ENCODE results near the gene NRDC. TPM values are rescaled to one million over a fixed set of nuclear protein-coding genes. Genes with fewer than 3 reads are reported as not detected.

The NRDC gene
- total RNA-seq, 4 donors from 2014 or later = 63.4 to 116 (median 87.1) TPM

GRCh38 chr1:51850420-51851223, 27.9 kb downstream of the NRDC start:
- no peak overlapping the region for H3K27ac ChIP-seq
- H3K36me3 ChIP-seq = peaks cover 0 to 5% (median 0%) of the 10 kb centered on the region in 4 donors
- H3K4me3 ChIP-seq = no peak overlapping the region
- in situ Hi-C loops (cut with MboI; ENCODE audit: low pct_ligation_motif_present in 1 of 4, low pct_unique_long_range_greater_than_20kb in 1 of 4, low sequenced_read_pairs in 3 of 4) = no loop called here
- 46 to 58% methylated on average over 5 to 8 of the region's 8 CpGs for WGBS, 2 donors (ENCODE audit: low coverage in 1 of 2)
- intact Hi-C loops (cut with DNase I; ENCODE audit: low total_unique reads) = no loop called here
- no peaks in the 10 kb centered on the region for H3K27me3 ChIP-seq
- H3K9me3 ChIP-seq = no peaks in the 10 kb centered on the region
- DNase-seq = no peak
- TF ChIP-seq POLR2A (IDR thresholded peaks at IDR 0.05) (no peak), POLR2AphosphoS5 (IDR thresholded peaks at IDR 0.05) (no peak)
- peaks cover 0 to 24% (median 12%) of the 10 kb centered on the region in 4 donors for H3K4me1 ChIP-seq

- no peaks in the 10 kb centered on the region for H3K9me3 ChIP-seq
- intact Hi-C loops (cut with DNase I; ENCODE audit: low total_unique reads) = no loop called here
- TF ChIP-seq EP300 (IDR thresholded peaks at IDR 0.05; ENCODE audit: low read depth) = no peak
- no peak for TF ChIP-seq POLR2A (IDR thresholded peaks at IDR 0.05)
- no peak for TF ChIP-seq CTCF (IDR thresholded peaks at IDR 0.05)
- TF ChIP-seq POLR2AphosphoS5 (IDR thresholded peaks at IDR 0.05) = no peak
- peaks cover 0 to 9% (median 4%) of the 10 kb centered on the region in 4 donors for H3K4me1 ChIP-seq
- H3K27ac ChIP-seq = no peak overlapping the region
- 99% methylated on average over 42 of the region's 42 CpGs; no CpG with 5 or more reads in 1 of the 2 donors for WGBS, 2 donors (ENCODE audit: low coverage in 1 of 2)
- no peaks in the 10 kb centered on the region for H3K36me3 ChIP-seq
- DNase-seq = no peak
- in situ Hi-C loops (cut with MboI; ENCODE audit: low pct_ligation_motif_present in 1 of 4, low pct_unique_long_range_greater_than_20kb in 1 of 4, low sequenced_read_pairs in 3 of 4) = no loop called here
- no peak overlapping the region for H3K4me3 ChIP-seq
- H3K27me3 ChIP-seq = no peaks in the 10 kb centered on the region
Observed at GRCh38 chr1:51847294-51847920, 31.1 kb downstream of the NRDC start.

GRCh38 chr1:51843948-51844347, 34.6 kb downstream of the NRDC start:
- no peak overlapping the region for H3K4me3 ChIP-seq
- no peaks in the 10 kb centered on the region for H3K9me3 ChIP-seq
- in situ Hi-C loops (cut with MboI; ENCODE audit: low pct_ligation_motif_present in 1 of 4, low pct_unique_long_range_greater_than_20kb in 1 of 4, low sequenced_read_pairs in 3 of 4) = no loop called here
- TF ChIP-seq POLR2A (IDR thresholded peaks at IDR 0.05) (no peak), EP300 (IDR thresholded peaks at IDR 0.05; ENCODE audit: low read depth) (no peak), POLR2AphosphoS5 (IDR thresholded peaks at IDR 0.05) (no peak), CTCF (IDR thresholded peaks at IDR 0.05) (no peak)
- intact Hi-C loops (cut with DNase I; ENCODE audit: low total_unique reads) = no loop called here
- H3K27me3 ChIP-seq = no peaks in the 10 kb centered on the region
- H3K4me1 ChIP-seq = peaks cover 0 to 8% (median 2%) of the 10 kb centered on the region in 4 donors
- H3K27ac ChIP-seq = no peak overlapping the region
- H3K36me3 ChIP-seq = peaks cover 0 to 11% (median 5%) of the 10 kb centered on the region in 4 donors
- no peak for DNase-seq
- 50 to 82% methylated on average over 1 to 4 of the region's 4 CpGs for WGBS, 2 donors (ENCODE audit: low coverage in 1 of 2)

GRCh38 chr1:51842261-51842660, 36.3 kb downstream of the NRDC start:
- Histone ChIP-seq H3K27ac (no peak overlapping the region), H3K36me3 (peaks cover 0 to 11% (median 5%) of the 10 kb centered on the region in 4 donors), H3K4me3 (no peak overlapping the region), H3K27me3 (no peaks in the 10 kb centered on the region), H3K9me3 (no peaks in the 10 kb centered on the region), H3K4me1 (peaks cover 0 to 8% (median 2%) of the 10 kb centered on the region in 4 donors)
- WGBS, 2 donors (ENCODE audit: low coverage in 1 of 2) = 90 to 92% methylated on average over 1 of the region's 1 CpG
- no peak for DNase-seq
- intact Hi-C loops (cut with DNase I; ENCODE audit: low total_unique reads) (no loop called here), in situ Hi-C loops (cut with MboI; ENCODE audit: low pct_ligation_motif_present in 1 of 4, low pct_unique_long_range_greater_than_20kb in 1 of 4, low sequenced_read_pairs in 3 of 4) (no loop called here)
- TF ChIP-seq EP300 (IDR thresholded peaks at IDR 0.05; ENCODE audit: low read depth) (no peak), POLR2AphosphoS5 (IDR thresholded peaks at IDR 0.05) (no peak)

- Histone ChIP-seq H3K27me3 (no peaks in the 10 kb centered on the region), H3K4me3 (no peak overlapping the region), H3K9me3 (no peaks in the 10 kb centered on the region), H3K27ac (no peak overlapping the region), H3K4me1 (peaks cover 0 to 8% (median 2%) of the 10 kb centered on the region in 4 donors), H3K36me3 (peaks cover 0 to 18% (median 6%) of the 10 kb centered on the region in 4 donors)
- 98 to 100% methylated on average over 2 to 4 of the region's 4 CpGs for WGBS, 2 donors (ENCODE audit: low coverage in 1 of 2)
- DNase-seq = no peak
- no peak for TF ChIP-seq POLR2AphosphoS5 (IDR thresholded peaks at IDR 0.05)
- no peak for TF ChIP-seq EP300 (IDR thresholded peaks at IDR 0.05; ENCODE audit: low read depth)
- TF ChIP-seq POLR2A (IDR thresholded peaks at IDR 0.05) = no peak
- TF ChIP-seq CTCF (IDR thresholded peaks at IDR 0.05) = no peak
- intact Hi-C loops (cut with DNase I; ENCODE audit: low total_unique reads) (no loop called here), in situ Hi-C loops (cut with MboI; ENCODE audit: low pct_ligation_motif_present in 1 of 4, low pct_unique_long_range_greater_than_20kb in 1 of 4, low sequenced_read_pairs in 3 of 4) (no loop called here)
Observed at GRCh38 chr1:51840743-51841461, 37.6 kb downstream of the NRDC start.
